ENCODE results near the gene RPS14.
A peak's percentile ranks its signal among the peaks of the same experiment; 100 is the strongest.

The RPS14 gene

DNA sequence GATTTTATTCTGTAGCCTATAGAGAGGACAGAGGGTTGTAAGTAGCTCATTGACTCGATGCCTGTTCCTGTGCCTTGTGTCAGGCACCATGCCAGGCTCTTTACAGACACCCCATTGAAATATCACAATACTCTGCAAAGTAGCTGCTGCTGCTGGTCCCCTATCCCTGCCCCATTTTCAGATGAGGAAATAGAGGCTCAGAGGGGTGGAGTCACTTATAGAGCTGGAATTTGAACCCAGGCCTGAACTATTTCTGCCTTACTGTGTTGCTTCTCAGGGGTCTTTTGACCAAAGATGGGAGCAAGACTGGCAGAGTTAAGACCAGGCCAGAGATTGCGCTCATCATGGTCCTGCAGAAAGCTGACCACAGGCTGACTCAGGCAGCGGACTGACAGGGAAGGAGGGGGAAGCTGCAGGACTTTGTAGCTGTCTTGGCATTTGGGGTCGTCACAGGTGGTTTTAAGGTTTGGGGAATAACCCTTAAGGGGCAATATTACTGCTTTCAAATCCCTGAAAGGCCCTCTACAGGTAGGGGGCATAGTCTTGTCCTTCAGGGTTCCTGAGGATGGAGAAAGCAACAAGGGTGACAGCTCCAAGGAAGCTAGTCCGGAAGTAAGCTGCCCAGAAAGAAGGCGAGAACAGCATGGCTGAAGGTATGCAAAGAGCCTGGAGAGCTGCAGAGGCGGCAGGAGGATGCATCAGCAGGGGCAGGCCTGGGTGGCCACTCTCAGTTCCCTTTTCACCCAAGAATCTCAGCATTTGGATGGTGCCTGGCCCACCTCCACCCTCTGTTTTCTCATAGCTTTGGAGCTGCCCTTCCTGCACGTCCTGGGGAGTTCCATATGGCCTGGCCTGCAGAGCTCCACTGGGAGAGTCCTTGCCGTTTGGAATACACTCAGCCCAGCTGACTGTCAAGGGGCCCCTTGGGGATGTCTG is 40.1 kb upstream of the RPS14 start:
- H3K36me3 ChIP-seq (replicated peaks) = no peaks in the 10 kb centered on the region
- DNase-seq = peak; percentile 53
- in situ Hi-C loops (cut with HindIII; ENCODE audit: low pct_ligation_motif_present, low sequenced_read_pairs) = no loop called here
- TF ChIP-seq, protein P1, sequence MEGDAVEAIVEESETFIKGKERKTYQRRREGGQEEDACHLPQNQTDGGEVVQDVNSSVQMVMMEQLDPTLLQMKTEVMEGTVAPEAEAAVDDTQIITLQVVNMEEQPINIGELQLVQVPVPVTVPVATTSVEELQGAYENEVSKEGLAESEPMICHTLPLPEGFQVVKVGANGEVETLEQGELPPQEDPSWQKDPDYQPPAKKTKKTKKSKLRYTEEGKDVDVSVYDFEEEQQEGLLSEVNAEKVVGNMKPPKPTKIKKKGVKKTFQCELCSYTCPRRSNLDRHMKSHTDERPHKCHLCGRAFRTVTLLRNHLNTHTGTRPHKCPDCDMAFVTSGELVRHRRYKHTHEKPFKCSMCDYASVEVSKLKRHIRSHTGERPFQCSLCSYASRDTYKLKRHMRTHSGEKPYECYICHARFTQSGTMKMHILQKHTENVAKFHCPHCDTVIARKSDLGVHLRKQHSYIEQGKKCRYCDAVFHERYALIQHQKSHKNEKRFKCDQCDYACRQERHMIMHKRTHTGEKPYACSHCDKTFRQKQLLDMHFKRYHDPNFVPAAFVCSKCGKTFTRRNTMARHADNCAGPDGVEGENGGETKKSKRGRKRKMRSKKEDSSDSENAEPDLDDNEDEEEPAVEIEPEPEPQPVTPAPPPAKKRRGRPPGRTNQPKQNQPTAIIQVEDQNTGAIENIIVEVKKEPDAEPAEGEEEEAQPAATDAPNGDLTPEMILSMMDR (IDR thresholded peaks at IDR 0.05; ENCODE audit: low read depth, low read length, missing control alignments) = peak; percentile 4
- no peak overlapping the region for H3K4me3 ChIP-seq (ENCODE audit: low read depth, low read length)
- peak overlapping the region; percentile 55 for H3K27ac ChIP-seq
- H3K27me3 ChIP-seq (replicated peaks) = no peaks in the 10 kb centered on the region

DNA sequence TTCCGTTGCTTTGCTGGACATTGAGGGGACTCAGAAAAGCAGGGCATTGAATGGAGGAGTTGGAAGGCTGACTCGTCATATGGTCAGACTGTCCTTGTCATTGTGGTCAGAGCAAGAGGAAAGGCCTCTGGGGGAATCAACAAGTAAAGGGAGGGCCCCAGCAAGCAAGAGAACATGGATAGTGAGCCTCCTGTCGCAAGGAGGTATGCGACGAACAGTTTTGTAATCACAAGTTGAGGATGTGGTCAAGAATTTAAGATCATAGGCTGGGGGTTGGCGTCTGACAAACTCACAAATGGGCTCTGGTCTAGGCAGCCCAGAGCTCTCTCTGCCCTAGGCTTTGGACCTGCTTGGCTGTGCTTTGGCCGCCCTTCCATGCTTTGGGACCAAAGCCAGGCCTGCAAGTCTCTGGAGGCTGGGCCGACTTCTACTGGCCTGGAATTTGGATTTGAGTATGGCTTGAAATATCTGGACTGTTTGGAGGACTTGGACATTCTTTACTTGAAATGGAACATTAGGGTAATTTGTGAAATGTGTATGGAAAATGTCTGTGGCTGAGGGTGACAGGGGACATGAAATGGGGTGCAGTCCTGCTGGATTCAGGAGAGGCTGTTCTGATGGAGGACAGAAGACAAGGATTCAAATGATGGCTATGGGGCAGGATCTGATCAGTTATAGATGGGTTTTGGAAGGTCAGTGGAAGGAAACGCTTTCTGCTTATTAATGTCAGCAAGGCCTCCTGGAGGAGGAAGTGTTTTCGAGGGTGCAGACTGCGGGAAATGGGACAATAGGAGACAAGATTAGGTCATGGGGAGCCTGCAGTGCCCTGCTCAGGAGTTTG is 39.2 kb upstream of the RPS14 start:
- Histone ChIP-seq H3K36me3 (replicated peaks) (no peaks in the 10 kb centered on the region), H3K27me3 (replicated peaks) (no peaks in the 10 kb centered on the region), H3K27ac (peak overlapping the region; percentile 55), H3K4me3 (ENCODE audit: low read depth, low read length) (peak overlapping the region; percentile 17)
- DNase-seq = no peak
- TF ChIP-seq, protein P1 (IDR thresholded peaks at IDR 0.05; ENCODE audit: low read depth, low read length, missing control alignments) = no peak
- in situ Hi-C loops (cut with HindIII; ENCODE audit: low pct_ligation_motif_present, low sequenced_read_pairs) = no loop called here

DNA sequence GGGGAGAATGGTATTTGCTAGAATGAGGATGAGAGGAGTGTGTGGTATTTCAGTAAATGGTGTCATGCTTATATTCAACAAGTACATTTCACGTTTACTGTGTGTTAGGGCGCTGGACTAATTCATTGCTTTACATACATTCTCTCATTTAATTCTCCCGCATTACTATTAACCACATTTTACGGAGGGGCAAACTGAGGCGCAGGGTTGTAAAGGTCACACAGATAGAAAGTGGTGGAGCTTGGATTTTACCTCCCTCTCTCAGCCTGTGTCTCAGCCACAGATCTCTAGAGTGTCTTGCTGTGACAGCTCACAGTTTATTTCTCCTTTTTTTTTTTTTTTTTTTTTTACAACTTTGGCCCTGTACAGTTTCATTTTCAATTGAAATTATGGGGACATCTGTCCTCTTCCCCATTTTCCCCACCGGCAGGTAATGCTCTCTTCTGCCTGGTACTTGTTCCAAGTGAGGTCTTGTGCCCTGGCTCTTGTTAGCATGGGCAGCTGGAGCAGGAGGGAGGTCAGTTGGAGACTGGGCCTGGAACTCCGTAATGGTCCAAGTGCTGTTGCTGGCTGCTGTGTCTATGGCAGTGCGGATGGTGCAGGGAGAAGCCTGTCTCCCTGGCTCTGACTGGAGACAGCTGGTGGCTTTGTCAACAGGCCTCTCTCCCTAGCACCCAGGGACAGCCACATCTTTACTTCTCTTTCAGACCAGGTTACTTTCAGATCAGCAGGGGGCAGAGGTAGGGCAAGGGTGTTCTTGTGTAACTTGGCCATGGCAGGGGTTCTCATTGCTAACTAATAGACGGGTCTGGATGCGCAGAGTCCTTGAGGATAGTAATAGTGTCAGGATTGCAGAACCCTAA is 37.9 kb upstream of the RPS14 start:
- no peak for DNase-seq
- H3K27me3 ChIP-seq (replicated peaks) = no peaks in the 10 kb centered on the region
- in situ Hi-C loops (cut with HindIII; ENCODE audit: low pct_ligation_motif_present, low sequenced_read_pairs) = no loop called here
- peak overlapping the region; percentile 85 for H3K4me3 ChIP-seq (ENCODE audit: low read depth, low read length)
- no peaks in the 10 kb centered on the region for H3K36me3 ChIP-seq (replicated peaks)
- H3K27ac ChIP-seq = peak overlapping the region; percentile 77
- TF ChIP-seq, protein P1 (IDR thresholded peaks at IDR 0.05; ENCODE audit: low read depth, low read length, missing control alignments) = no peak

DNA sequence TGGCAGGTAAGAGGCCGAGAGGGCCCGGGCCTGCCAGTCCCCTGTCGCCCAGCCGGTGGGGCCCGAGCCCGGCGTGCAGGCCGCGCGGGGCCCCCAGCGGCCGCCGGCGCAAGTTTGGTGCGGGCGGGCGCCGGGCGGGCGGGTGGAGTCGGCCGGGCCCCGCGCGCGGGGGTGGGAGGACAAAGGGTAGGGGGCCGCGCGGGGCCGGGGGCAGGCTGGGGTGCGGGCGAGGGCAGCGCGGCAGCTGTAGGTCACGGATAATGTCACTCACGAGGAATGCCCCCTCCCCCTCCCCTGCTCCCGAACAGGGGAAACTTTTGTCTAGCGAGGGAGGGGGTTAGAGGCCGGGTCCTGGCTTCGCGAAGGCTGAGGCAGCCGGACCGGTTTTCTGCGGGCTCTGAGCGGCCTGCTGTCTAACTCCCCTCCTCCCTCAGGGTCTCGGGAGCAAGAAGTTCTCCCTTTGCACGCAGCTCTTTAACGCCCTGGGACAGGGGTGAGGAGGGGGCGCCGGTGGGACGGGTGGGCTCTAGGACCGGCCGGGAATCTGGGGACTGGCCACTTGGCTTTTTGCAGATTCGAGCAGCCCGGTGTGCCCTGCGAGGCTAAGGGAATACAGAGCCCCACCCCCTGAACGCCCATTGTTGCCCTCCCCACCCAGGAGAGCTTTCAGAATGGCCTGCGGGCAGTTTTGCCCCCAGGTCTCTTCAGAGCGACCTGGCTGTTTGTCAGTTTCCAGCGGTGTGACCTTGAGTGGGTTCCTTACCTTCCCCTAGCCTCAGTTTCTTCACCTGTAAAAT is 37.1 kb upstream of the RPS14 start:
- TF ChIP-seq, protein P1 (IDR thresholded peaks at IDR 0.05; ENCODE audit: low read depth, low read length, missing control alignments) = no peak

More for the DNA sequence above, 37.1 kb upstream of the RPS14 start:
- Histone ChIP-seq H3K36me3 (replicated peaks) (no peaks in the 10 kb centered on the region), H3K4me3 (ENCODE audit: low read depth, low read length) (peak overlapping the region; percentile 85), H3K27ac (peak overlapping the region; percentile 77), H3K27me3 (replicated peaks) (no peaks in the 10 kb centered on the region)
- no peak for DNase-seq
- in situ Hi-C loops (cut with HindIII; ENCODE audit: low pct_ligation_motif_present, low sequenced_read_pairs) = no loop called here
